GM18867 (cell line): Measurements from ENCODE around the gene IGFL4.

Experiments used
- ATAC-seq: cut with Tn5 transposase; IDR thresholded peaks from one replicate; pipeline ENCODE4 v1.9.1; 2021; ENCODE audit warnings: mild to moderate bottlenecking, moderate library complexity; ENCODE audit not compliant: unreplicated experiment

IGFL4 gene

DNA sequence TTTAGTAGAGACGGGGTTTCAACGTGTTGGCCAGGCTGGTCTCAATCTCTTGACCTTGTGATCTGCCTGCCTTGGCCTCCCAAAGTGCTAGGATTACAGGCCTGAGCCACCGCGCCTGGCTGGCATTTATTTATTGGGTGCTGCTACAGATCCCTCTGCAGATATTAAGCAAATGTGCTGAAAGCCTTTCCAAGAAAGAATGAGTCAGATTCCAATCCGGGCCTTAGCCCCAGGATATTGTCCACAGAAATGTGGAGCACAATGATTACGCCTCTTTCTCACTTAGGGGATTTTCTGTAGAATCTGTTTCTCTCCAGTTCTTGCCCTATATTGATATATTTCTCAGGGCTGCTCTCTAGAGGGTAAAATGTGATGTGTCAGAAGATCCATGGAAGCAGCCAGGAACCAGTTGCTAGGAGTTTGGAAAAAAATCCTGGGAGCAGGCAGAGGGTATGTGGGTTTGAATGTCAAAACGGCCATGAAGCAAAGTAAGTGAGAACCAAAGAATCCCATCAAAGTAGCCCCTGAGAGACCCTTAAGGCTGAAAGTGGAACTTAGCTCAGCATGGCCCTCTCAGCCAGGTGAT lies 24.8 kb upstream of the IGFL4 start:
- ATAC-seq, result no peak

DNA sequence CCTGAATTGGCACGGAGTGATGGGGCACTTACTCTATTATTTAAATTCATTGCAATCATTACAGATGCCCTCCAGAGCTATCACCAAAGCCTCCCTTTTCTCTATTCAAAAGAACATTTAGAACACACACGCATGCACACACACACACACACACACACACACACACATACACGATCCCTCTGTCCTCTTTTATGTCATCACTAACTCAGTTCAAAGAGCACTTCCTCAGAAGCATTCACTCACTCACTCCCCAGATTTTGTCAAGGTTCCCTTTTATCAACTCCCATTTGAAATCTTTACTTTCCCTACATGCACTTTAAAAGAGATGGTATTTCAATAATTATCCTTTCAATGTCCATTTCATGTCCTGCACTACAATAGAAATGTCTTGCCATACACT lies 22.4 kb upstream of the IGFL4 start:
- ATAC-seq, result no peak

DNA sequence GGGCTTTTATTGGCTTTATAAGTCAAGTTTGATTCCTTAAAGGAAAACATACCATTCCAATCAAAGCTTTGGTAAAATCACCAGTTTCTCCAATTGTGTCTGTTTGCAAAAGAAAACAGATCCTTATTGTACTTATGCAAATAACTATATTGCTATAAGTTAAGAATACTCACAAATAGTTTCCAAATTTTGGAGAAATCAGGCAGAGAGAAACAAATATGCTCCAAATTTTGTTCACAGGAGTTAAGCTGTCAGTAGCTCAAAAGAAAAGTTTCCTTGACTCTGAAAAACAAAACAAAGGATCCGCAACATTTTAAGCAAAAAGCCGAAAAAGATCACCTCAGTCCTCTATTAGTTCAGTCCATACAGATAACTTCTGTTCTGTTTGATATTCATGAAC lies 19.2 kb upstream of the IGFL4 start:
- no peak for ATAC-seq

DNA sequence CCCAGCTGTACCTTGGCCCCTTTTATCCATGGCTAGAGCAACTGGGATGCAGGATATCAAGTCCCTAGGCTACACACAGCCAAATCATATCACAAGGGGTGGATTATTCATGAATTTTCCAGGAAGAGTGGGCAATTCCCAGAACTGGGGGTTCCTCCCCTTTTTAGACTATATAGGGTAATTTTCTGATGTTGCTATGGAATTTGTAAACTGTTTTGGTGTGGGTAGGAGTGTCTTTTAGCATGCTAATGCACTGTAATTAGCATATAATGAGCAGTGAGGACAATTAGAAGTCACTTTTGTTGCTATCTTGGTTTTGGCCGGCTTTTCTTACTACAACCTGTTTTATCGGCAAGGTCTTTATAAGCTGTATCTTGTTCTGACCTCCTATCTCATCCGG lies 18.0 kb upstream of the IGFL4 start:
- ATAC-seq, result no peak

DNA sequence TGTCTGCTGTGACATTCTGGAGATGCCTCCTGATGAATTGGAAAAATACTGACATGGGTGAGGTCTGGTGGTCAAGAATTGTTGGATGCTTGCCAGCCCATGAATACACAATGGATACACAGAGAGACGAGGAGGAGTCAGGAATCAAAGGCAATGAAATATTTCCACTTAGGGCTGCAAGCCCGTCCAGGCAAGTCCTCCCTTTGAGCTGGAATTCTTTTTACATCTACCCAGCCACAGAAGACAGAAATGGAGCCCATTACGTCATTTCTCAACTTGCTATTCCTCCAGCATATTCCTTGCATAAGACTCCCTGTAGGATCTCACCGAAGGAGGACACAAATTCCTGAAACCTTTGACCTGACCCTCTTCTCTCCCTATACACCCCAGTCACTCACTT lies 15.7 kb upstream of the IGFL4 start:
- ATAC-seq, result no peak

DNA sequence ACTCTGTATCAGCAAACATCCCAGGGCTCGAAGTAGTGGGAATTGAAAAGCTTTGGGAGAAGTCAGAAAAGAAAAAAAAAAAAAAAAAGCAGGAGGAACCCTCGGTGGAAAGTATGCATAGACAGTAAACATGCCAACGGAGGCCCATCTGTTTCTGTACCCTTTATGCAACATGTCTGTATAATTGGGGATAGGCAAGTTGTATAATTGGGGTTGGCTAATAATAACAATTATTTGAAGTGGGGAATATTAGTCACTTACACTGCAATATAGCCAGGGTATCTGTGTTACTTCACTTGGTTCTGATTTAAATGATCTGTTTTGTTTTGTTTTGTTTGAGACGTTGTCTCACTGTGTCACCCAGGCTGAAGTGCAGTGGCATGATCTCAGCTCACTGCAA lies 12.1 kb upstream of the IGFL4 start:
- ATAC-seq, result no peak

DNA sequence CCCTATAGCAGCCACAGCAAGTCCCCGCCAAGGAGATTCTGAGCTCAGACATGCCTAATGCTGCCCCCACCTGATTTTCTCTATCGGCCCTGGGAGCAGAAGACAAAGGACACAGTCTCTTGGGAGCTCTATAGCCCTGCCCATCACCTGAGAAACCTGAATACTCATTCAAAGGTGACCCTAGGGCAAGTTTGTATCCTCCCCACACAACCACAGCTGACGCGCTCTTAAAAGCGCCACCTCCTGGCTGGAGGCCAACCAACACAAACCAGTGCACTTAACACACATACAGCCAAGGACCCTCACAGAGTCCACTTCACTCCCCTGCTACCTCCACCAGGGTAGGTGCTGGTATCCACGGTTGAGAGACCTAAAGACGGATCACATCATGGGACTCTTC lies 8.8 kb upstream of the IGFL4 start:
- ATAC-seq, result no peak

DNA sequence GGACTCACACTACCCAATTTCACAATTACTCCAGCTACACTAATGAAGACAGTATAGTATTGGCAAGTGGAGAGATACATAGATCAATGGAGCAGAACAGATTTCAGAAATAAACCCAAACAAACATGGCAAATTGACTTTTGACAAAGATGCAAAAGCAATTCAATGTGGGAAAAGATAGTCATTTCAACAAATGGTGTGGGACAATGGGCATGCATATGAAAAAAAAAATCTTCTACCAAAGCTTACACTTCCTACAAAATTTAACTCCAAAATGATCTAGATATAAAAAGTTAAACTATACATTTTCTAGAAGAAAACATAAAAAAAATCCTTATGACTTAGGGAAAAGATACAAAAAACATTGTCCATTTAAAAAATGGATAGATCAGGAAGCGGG lies 2.7 kb upstream of the IGFL4 start:
- no peak for ATAC-seq

DNA sequence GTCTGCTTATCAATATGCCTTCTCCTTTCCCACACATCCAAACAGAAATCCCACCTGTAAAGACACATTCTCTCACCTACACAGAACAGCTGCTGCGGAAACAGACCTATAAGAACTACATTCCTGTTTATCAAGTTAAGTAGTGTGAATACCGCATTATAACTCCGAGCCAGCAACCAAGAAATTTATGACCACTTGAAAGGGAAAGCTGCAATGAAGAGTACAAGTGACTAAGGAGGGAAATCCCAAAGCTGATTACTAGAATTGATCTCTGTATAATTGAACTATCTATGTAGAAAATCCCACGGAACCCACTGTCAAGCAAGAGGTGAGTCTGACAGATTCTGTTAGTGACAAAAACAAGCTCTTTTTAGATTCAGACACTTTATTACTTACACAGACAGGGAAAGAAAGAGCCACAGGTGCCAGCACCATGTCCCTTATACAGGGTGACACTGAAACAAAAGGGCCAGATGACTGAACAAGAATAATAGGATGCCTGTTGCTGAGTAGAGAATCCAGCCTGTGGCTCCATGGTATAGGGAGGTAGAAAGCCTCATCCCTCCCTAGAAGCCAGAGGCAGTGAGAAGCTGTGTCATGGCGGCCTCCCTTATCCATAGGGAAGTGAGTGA lies 1.6 kb upstream of the IGFL4 start:
- ATAC-seq, result no peak

DNA sequence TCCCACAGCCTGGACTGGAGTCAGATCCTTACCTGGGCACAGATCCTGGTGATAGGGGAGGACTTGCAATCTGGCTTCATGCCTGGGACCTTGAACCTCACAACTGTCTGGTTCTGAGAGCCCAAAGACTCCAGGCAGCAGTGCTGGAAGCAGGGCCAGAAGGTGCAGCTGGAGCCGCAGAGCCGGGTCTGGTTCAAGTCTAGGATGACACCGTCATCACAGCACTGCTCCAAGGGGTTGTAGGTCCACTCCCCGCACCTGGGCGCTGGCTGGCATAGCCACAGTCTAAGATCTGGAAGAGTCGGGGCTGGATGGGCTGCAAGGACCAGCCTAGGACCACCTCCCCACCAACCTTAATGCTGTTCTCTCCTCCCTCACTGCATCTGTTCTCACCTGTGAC lies 677 bp downstream of the IGFL4 start:
- ATAC-seq, result no peak

DNA sequence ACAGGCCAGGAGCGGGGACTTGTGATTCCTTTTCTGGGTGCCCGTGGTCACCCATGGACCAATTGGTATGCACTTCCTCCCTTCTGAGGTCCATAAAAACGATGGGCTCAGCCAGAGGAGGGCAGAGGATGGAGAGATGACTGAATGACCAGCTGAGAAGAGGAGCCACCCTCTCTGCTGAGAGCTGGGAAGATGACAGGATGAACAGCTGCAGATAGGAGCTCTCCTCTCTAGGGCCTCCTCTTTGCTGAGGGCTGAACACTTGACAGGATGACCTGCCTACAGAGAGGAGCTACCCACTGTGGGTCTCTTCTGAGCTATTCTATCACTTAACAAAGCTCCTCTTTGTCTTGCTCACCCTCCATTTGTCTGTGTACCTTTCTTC lies 4.1 kb downstream of the IGFL4 start:
- ATAC-seq, result no peak

DNA sequence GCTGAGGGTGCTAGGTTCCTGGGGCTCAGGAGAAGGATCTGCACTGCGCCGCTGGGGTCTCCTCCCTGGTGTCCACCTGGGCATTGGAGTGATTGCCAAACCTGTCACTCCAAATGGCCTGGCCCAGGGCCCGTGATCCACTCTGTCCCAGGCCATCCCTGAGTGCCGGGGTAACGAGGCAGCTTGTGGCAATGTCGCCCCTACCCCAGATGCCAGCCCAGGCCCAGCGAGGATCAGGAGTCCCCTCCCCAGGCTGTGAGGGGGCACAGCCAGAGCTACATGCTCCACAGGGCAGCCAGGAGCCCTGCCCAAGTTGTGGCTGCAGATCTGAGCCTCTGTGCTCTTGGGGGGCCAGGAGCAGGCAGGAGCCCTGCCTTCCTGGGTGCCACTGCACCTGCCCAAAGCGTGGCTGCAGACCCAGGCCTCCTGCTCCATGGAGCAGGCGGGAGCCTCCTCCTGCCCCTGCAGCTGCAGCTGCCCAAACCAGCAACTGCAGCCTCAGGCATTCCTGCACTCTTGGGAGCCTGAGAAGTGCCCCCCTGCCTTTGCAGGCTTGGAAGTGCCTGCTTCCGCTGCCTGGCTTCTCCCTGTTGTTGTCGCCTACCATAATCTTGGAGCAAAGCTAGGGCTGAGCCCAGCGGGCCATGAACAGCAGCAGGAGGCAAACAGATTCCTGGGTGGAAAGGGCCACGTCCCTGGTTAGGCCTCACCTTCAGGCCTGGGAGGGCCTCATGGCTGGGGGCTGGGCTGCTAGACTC lies 4.6 kb downstream of the IGFL4 start:
- ATAC-seq, result no peak

DNA sequence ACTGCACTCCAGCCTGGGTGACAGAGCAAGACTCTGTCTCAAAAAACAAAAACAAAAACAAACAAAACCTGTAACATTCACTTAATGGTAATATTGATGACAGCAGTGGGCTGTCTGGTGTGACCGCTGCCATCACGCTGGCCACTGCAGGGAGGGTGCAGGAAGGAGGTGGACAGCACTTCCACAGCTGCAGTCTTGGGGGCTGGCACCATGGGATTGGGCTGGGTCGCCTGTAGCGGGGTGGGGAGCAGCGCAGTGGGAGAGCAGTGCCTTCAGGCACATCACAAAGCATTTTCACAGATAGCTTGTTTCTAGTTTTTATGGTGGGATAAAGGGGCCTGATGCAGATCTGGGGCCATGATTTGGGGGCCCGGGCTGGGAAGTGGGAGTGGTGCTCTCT lies 5.3 kb downstream of the IGFL4 start:
- ATAC-seq, result no peak

DNA sequence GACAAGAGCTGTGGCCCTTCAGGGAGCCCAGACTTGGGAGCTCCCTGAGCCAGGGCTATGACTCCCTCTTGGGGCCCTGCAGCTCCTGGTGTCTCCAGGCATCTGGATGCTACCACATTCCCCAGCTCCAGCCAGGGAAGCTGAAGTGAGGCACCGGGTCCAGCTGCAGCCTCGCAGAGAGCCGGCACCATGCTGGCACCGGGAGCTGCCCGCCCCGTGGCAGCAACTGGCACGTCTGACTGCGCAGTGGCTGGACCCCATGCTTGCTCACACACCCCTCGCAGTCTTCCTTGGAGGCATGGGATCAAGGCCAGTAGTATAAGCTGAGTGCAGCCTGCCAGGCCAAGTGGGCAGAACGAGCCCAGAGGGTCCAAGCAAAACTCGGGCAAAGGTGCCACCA lies 7.4 kb downstream of the IGFL4 start:
- no peak for ATAC-seq

DNA sequence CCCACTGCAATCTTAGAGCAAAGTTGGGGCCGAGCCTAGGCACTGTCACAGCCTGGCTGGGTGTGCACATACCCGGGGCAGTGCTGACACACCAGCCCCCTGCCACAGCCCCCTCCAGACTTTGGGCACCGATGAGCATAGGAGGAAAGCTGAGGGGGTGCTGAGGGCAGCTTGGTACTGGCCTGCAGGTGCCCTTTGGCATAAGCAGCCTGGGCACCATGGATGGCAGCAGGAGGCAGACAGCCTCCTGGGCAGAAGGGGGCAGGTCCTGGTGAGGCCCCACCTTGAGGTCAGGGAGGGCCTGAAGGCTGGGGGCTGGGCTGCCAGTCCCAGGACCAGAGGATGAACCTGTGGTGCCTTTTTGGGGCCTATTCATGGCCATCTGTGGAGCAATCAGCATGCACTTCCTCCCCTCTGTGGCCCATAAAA lies 8.2 kb downstream of the IGFL4 start:
- ATAC-seq, result no peak

DNA sequence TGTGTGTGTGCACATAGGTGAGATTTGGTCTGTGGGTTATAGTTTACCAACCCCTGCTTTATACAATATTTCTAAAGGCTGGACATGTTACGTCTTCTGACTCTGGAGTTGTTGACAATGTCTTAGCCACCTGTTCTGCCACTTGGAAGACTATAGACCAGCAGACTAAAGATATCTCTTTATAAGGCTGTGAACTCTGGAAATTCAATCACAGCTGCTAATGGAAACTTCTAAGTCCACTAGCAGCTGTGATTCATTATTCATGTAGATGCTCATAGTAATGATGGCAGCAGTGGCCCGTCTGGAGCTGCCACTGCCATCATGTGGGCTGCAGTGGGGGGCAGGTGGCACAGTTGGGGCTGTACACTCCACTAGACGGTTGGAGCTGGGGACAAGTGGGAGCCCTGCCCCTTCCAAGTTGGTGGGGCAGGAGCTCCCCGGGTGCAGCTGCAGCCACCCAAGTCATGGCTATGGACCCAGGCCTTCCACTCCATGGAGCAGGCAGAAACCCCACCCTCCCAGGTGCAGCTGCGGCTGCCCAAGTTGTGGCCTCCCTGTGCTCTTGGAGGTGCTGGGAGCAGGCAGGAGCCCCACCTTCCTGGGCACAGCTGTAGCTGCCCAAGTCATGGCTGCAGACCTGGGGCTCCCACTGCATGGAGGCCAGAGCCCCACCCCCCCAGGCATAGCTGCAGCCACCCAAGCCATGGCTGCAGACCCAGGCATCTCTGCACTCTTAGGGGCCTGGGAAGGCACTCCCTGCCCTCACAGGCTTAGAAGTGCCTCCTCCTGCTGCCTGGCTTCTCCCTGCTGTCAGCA lies 8.8 kb downstream of the IGFL4 start:
- ATAC-seq, result no peak

DNA sequence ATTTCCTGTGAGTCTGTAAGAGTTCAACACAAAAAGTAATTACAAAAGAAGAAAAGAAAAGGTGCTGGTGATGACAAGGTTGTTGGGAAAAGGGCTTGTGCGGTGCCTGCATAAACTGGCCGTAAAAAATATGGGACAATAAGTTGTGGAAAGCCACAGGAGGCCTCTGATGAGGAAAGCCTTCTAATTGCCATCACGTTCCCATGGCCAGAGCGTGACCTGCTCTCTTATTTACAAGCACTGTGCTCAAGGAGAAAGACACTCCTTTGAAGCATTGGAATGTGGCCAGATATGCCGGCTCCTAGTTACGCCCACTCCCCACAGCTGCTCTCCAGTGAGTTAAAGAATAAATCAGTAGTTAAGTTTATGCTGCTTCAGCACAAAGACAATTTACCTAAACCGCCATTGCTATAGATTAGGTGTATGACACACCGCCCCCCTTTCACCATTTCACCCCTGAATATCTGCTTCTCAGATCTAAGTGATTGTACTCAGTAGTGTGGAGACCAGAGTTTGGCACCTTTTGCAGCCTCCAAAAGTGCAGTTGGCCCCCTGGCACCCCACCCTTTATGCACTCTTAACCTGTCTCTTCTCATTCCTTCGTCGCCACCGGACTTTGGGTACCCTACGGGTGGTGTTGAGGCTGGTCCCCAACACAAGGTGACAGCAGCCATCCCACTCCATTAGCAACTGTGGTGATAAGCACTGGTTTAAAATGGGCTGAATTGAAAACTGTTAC lies 9.8 kb downstream of the IGFL4 start:
- no peak for ATAC-seq

DNA sequence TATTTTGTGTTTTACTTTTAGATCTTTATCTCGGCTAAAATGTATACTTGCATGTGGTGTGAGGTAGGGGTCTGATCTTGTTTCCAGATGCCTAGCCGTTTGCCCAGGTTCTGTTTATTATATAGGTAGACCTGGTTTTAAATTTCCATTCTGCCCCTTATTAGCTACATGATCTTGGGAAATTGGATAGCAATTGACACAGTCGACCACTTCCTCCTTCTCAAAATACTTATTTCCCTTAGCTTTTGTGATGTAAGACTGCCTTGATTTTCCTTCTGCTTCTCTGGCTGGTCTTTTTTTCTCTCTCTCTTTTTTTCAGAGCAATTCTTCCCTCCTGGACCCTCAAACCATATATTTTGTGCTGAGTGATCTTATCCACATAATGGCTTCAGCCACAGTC lies 15.0 kb downstream of the IGFL4 start:
- no peak for ATAC-seq

DNA sequence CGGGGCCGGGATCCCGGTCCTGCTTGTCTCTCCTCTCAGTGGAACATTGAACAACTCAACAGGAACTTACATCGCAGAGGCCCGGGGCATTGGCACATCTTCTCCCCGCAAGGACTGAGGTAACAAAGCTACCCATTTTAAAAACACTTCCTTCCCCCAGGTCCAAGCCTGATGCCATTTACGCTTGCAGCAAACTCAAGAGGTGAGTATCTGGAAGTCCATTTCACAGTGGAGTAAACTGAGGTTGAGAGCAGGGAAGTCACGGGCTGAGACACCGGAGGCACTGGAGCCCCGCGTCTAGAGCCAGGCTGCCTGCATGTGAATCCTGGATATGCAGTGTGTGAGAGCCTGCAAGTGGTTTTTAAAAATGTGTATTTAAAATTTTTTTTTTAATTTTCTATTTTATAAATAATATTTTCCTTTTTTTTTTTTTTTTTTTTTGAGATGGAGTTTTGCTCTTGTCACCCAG lies 17.5 kb downstream of the IGFL4 start:
- ATAC-seq, result no peak

DNA sequence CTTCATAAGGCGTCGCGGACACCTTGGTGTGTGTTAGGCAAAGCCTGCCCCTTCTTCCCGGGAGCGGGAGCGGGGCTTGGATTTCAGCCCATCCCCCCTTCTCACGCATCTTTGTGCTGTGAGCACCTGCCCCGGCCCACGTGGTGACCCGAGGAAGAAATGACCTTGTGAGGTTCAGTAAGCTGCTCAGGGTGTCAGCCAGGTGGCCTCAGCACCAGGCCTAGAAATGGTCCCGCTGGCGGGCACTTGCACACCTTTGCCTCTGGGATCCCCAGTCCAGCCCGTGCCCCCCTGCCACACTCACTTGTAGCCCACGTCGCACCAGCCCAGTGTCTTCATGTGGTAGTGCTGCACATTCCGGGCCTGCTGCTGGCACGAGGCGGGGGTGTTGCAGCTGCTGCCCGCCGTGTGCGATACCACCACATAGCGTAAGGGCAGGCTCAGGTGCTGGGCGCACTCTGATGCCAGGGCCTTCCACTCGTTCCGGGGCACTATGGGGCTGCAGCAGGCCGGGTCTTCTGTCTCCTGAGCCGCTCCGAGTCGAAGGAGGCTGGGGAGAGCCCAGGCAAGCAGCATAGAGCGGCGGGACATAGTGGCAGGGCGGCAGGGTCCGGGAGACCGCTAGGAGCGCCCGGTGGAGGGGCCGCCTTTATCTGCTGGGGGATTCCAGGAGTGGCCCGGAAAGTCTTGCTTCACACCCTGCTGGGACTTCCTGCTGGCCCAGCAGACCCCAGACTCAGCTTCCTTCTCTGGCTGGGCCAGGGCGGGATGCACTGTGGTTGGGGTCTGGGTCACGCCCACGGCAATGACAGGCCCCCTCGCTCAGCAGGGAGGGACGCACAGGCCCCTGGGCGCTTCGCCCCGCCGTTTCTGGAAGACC lies 18.1 kb downstream of the IGFL4 start, which contains the start of gene PGLYRP1:
Gene PGLYRP1 (minus strand): TSS at position 623 of the 880 bp plus-strand sequence. CDS start 32 bp downstream, at position 591.
- ATAC-seq, result no peak
